GM19395 (cell line): ENCODE measurements around the gene IGSF8.
"Not testable (repeated sequence)": the region's sequence is repeated elsewhere in the genome, so short reads cannot be mapped to it uniquely, and the experiment has no call there.

ENCODE experiments used
- ATAC-seq: cut with Tn5 transposase; IDR thresholded peaks from one replicate; pipeline ENCODE4 v1.9.1; 2021; ENCODE audit warnings: mild to moderate bottlenecking, moderate library complexity; ENCODE audit not compliant: unreplicated experiment

The IGSF8 gene

DNA sequence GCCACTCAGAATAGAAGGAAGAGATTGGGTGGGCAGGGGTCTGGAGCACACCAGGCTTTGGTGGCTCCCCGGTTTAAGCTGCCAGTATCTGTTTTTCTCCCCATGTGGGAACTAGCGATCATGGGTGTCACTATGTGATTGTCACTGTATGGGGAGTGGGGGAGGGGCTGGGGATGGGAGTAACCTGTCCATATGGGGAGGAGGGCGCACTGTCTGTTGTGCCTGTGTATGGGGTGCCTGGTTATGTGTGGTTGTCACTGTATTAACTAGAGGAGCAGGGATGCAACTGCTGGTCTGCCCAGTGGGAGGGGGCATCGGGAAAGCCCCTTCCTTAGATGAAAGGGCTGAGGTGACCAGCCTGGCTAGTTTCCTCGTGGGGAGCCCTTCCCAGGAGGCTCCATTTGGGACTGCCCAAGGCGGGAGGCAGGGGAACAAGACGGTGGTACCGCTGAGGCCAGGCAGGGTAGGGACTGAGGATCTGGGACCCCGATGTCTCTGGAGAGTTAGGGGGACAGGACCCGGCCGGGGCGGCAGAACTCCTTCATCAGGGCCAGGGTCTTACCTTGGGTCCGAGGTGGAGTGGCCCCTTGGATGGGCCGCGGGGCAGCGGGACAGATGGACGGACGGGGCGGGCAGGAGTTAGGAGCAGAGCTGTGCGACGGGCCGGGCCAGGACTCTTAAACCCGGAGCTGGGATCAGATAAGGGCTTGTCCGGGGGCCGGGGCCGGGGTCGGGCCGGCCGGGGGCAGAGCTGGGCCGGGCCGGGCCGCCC lies 28.8 kb downstream of the IGSF8 start, which contains the start of gene KCNJ10:
TSS of gene KCNJ10 (minus strand) at position 701 of the 772 bp plus-strand sequence. CDS start 27,628 bp downstream, outside the sequence.
- ATAC-seq, result no peak

DNA sequence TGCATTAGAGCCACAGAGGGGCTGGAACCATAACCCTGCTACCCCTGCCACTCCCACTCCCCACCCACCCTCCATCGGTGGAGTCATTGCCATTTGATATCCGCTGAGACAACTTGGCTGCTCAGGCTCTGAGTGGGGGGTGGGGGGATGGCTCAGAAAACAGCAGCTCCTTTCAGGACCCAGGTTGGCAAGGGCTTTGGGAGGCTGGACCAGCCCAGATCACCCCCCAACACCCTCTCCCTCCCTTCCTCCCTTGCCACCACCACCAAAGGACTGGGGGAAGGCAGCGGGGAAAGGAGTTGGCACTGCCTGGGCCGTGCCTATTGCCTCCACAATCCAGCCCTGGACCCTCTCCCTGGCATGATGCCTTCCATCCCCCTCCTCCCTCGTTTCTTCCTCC lies 30.2 kb downstream of the IGSF8 start:
- ATAC-seq, result no peak

DNA sequence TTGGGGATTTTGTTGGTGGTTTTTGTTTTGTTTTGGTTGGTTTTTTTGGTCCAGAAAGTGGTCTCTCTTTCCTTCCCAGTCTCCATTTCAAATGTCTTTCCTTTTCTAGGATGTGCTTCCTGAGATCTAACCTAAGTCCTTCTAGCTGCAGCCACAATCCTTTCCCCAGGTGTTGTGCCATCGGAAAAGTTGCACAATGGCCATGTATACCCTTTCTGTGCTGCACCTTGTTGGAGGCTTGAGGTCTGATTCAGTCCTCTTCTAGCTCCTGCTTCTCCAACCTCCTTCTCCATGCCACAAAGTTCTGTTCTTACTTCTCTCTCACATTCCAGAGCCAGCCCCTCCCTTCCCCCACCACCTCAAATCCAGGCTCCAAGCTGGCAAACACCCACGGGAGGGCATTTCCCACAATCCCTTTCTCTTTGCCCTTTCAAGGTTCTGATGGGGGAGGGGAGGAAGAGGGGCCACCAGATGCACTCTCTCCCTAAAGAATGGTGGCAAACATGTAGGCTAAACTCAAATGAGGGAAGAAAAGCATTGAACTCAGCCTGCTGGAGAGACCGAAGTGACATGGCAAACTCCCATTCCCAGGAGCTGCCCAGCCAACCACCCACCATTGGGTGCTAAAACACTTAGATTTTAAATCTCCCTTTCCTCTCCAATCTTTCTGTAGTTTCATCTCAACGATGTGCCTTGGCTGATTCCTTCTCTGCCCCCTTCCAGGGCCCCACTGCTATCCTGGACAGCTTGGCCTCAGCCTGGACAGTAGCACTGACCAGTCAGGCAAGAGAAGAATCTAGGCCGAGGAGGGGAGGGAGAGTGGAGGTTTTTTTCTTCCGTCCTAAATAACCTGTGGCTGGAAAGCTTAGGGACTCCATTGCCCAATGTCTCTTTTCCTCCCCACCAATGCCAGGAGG lies 31.3 kb downstream of the IGSF8 start:
- ATAC-seq, result no peak

DNA sequence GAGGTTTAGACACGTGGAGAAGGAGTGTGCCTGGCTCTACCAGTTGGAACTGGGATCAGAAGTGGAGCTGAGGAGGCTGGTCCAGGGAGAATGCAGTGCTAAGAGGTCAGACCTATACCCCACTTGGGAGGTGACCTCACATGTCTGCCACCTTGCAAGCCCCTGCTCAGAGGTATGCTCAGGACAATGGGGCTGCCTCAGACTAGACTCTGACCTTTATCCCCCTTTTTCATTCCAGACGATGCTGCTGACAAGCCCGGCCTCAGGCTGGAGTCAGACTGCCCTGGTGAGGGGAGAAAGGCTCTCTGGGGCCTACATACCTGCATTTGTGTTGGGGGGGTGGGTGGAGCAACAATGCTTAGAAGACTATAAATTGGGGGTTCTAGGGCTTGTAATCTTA lies 33.7 kb downstream of the IGSF8 start:
- no peak for ATAC-seq

DNA sequence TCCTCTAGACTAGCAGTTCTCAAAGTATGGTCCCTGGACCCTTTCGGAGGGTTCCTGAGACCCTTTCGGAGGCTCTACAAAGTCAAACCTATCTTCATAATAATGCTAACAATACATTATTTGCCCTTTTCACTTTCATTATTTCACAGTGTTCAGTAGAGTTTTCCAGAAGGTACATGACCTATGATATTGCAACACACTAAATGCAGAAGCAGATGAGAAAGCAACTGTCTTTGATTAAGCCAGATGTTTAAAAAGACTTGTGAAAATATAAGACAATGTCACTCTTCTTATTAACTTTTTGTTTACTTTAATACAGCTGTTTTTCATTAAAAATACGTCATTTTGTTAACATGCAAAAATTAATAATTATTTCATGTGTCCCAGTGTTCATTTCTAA lies 34.3 kb downstream of the IGSF8 start:
- ATAC-seq, result no peak

DNA sequence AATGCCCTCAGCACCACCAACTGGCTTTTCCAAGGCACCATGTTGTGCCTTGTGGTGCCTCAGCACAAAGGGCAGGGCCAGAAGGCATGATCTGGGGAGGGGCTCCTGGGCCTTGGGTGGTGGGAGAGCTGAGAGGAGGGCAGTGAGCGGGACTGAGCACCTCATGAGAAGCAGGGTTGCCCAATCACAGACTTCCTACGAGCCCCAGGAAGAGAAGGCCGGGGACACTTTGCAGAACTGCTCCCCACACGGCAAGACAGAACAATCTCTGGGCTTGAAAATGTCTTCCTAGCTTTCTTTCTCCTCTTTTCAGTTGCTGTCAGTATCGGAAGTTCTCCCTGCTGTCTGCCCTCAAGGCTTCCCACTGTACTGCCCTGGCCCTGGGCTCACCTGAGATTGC lies 35.2 kb downstream of the IGSF8 start:
- ATAC-seq, result no peak

DNA sequence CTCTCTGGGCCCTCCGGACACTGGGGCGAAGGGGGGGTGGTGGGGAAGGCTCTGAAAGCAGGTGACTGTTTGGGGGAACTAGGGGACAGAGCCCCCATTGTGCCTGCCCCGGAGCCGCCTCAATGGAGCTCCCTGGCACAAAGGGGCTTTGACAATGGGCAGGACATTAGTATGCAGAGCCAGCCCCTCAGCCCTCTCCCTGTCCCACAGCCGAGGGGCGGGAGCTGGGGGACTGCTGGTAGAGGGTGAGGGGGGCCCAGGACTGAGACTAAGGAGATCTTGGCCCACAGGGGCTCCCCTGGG lies 36.2 kb downstream of the IGSF8 start:
- no peak for ATAC-seq

DNA sequence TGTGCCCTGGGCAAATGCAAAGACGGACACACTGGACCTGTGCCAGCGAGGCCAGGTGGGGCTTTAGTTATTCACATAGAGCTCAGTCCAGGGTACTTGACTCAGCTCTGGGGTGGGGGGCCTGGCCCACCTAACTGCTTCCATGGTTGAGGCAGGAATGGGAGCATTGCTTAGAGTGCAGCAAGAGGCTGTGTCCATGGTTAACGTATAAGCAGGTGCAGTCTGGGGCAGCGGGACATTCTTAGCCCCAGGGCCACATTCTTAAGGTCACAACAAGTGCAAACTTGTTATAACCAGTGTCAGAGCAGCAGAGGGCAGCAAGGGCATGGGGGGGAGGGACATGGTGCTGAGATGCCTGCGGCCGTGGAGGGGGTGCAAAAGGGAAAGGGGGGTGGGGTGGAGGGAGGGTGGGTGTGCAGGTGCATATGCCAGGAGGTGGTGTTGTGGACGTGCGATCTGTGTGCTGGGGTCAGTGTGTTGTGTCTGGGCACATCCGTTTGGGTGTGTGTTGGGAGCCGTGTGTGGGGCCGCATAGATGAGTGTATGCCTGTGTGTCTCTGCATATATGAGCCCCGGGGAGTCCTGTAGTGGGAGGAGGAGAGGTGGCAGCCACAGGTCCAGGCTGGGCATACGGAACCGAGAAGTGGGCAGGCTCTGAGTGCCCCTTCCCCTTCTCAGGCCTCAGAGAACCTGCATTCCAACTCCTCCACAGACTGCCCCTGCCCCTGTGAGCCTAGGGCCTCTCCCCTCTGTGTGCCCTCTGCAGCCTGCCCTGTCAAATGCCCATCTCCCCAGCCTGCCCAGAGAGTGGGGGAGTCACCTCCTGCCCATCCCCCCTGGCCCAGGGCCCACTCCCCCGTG lies 36.8 kb downstream of the IGSF8 start:
- no peak for ATAC-seq

DNA sequence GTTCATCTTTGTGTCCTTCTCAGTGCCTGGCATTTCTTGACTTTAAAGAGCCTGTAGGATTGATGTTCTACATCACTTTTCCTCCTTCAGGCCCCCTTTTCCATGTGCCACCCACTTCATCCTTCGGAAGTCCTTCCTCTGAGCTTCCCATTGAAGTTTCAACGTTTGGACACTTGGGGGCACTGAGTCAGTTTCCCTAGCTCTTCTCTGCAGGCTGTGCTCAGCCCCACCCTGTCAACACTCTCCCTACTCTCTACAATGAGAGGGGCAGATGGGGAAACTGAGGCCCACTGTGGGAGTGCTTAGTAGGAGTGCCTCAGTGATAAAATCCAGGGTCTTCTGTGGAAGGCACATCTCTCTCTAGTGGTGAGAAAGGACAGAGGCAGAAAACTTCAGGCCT lies 40.3 kb downstream of the IGSF8 start:
- ATAC-seq, result no peak

DNA sequence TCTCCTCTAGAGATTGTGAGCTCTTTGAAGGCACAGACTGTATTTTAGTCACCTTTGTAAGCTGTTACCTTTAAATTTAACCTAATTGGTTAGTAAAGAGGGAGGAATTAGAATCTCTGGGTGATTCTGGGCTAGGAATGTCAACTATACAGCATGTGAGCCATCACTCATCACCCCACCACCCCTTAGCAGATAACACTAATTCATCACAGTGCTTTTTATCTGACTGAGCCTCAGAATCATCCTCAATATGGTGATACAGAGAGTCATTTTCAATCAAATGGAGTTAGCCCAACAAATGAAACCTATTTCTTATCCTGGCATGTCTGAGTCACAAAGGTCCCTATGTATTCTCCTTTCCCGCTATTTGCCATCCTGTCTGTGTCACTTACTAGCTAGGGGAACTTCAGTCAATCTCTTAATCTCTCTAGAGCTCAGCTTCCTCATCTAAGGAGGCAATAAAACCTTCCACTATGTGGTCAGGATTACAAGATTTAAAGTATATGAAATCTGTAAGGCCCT lies 41.7 kb downstream of the IGSF8 start:
- ATAC-seq, result no peak

DNA sequence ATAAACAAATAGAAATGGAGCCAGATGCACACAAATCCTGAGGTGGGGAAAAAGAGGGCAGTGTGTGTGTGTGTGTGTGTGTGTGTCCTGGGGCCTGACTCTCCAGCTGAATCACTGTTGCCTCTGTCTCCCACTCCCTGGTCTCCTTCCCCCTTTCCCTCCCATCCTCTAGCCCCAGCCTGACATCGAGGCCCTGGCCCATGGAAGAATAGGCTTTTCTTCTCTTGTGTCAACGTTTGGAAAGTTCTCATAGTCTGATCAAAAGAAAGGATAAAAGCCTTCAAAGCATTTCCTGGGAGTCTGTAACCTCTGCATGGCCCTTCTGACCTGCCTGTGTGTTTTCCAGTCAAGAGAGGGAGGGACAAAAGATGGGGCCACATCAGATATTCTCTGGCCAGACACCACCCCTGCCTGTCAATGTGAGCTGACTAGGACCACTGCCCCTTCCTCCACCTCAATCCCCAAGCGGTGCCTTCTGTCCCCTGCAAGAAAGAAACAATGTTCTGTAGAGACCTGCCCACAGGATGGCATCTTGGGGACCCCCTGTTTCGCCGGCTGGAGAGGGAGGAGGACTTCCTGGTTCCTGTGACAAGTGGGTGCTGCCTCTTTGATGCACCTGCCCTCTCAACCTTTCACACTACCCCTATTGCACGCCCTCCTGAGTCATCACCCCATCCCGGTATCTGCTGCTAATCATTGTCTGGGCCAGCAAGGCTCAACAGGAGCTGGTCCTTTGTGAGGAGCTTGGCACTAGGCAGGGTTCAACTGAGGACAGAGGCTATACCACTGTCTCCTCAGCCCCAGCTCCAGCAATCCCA lies 44.7 kb downstream of the IGSF8 start:
- no peak for ATAC-seq

DNA sequence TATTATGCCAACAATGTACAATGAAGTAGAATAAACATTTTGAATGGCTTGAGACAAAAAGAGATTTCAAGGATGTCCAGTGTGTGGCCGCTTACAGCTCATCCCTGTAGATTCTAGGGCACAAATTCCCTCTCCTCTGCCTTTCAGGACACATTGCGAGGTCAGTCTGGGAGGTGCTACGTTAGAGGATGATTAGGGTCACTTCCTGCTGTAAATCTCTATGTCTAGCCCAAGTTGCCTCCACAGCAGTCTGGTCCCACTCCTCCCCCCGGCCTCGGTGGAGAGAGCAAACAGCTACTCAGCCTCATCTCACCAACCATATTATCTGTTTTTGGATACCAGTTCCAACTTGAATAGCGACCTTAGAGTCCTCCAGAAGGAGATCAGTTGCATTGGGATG lies 45.5 kb downstream of the IGSF8 start:
- no peak for ATAC-seq

DNA sequence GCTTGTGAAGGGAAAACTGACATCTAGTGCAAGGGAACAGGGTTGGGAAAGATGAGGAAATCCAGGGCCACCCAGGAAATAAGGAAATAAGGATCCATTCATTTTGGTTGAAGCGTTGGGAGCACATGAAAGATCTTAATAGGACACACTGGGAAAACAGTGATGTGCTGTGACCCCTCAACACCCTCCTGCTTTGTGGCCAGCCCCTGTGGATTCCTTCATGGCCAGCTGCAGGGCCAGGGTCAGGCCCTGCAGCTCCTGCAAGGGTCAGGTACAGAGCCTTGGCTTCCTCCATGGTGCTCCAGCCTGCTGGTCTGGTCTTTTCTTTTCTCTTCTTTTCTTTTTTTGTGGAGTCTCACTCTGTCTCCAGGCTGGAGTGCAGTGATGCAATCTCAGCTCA lies 47.8 kb downstream of the IGSF8 start:
- no peak for ATAC-seq

DNA sequence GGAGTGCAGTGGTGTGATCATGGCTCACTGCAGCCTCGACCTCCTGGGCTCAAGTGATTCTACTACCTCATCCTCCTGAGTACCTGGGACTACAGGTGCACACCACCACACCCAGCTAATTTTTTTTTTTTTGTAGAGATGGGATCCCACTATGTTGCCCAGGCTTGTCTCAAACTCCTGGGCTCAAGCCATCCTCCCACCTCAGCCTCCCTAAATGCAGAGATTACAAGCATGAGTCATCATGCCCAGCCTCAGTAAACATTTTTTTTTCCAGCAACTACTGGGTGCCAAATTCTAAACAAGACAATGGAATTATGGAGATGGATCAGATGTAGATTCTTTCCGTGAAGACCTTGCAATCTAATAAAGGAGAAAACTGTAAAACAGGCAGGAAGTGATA lies 48.2 kb downstream of the IGSF8 start:
- ATAC-seq, result not testable (repeated sequence)

DNA sequence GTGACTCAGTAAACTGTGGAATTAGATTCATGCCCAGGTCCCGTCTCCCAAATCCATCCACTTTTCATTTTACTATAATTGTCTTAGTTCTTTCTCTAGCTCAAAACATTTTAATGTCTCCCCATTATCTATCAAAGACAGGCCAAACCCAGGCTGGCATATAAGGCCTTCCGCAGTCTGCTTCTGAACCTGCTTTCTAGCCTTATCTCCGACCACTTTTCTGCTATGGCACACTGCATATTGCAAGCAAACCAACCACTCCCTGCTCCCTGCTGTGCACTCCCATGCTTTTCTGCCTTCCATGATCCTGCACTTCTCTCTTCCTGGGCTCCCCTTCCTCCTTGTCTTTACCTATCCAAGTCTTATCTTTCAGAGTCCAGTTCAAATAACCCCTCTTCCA lies 49.3 kb downstream of the IGSF8 start:
- no peak for ATAC-seq

DNA sequence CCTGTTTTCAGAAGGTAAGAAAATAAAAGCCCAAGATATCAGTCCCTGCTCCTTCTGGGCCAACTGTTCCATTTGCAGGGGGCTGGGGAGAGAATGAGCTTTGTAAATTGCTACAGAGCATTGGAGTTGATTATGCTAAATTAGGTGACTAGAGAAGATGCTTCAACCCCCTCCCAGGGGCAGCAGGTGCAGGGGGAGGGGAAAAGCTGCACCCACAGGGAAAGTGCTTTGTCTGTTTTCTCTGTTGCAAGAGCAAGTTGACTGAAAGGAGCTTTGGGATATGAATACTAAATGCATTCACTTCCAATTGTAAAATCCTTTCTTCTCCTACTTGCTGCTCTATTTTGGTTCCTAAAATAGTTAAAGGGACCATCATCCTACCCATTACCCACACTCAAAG lies 50.1 kb downstream of the IGSF8 start:
- ATAC-seq, result no peak

DNA sequence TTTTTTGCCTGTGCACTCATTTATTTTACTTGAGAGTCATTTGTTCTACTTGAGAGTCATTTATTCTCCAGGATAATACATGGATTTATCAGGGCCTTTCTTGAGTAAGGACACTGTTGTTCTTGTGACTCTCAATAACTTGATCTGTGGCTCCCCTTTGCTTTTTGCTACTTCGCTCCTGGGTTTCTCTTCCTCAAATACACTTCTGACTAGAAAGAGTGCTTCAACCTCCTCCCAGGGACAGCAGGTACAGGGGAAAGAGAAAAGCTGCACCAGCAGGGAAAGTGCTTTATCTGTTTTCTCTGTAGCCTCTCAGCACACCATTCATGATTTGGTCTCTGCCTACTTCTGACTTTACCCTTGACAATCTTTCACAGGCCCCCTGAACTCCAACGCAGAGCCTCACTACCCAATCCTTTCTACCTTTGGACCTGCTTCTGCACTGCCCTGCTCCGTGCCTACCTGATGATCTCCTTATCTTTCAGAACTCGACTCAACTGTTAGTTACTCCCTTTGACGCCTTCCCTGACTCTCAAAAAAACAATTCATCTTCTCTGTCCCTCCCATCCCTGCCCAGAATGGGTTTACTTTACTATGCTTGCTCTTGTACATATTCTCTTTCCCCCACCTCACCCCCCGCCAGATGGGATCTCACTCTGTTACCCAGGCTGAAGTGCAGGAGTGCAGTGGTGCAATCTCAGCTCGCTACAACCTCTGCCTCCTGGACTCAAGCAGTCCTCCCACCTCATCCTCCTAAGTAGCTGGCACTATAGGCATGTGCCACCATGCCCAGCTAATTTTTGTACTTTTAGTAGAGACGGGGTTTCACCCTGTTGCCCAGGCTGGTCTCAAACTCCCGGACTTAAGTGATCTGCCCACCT lies 51.1 kb downstream of the IGSF8 start:
- peak; percentile 53 for ATAC-seq

DNA sequence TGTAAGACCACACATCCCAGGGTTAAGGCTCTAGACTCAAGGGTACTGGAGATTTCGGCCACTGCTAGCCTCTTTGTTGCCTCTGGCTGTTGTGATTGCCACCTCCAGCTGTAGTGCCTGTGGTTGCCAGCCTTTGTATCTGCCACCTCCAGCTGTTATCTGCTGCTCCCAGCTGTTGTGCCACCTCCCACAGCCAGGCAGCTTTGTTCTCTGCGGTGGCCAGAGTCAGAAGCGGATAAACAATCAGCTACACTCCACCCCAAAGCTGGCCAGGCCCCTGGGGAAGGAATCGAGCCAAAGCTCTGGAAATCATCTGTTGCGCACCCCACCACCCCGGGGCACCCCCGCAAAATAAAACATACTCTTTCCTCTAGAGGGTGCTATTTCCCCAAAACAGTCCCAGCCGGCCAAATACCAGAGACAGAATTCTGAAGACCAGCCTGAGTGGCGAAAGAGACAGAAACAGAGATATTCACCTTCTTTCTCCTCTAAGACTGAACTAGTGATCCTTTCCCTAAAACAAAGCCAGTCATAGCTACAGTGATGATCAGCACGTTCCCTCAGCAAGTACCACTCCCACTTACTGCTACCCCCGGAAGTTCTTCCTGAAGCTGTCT lies 51.8 kb downstream of the IGSF8 start:
- ATAC-seq, result peak; percentile 81

DNA sequence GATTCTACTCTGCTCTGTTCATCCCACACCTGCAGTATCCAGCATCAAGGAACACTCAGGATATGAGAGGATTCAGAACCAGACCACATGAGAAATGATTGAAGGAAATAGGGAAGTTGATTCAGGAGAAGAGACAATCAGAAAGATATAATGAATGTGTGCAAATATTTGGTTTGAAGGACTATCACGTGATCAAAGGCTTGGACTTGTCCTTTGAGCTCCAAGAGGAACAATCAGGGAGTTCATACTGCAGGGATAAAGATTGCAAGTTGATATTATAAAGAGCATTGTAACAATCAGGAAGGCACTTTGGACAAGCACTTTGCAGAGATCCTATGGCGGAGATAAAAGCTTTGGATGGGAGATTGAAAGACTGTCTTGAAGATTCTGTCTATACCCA lies 52.8 kb downstream of the IGSF8 start:
- ATAC-seq, result no peak
